GM19328 (cell line): ENCODE data around the gene SPATA13.

Experiments
- ATAC-seq: cut with Tn5 transposase; IDR thresholded peaks from one replicate; pipeline ENCODE4 v1.9.1; 2021; ENCODE audit warnings: mild to moderate bottlenecking, moderate library complexity; ENCODE audit not compliant: unreplicated experiment

The SPATA13 gene

GRCh38 chr13:24138911-24139310 lies 21.6 kb upstream of the SPATA13 start:
- ATAC-seq = no peak

DNA sequence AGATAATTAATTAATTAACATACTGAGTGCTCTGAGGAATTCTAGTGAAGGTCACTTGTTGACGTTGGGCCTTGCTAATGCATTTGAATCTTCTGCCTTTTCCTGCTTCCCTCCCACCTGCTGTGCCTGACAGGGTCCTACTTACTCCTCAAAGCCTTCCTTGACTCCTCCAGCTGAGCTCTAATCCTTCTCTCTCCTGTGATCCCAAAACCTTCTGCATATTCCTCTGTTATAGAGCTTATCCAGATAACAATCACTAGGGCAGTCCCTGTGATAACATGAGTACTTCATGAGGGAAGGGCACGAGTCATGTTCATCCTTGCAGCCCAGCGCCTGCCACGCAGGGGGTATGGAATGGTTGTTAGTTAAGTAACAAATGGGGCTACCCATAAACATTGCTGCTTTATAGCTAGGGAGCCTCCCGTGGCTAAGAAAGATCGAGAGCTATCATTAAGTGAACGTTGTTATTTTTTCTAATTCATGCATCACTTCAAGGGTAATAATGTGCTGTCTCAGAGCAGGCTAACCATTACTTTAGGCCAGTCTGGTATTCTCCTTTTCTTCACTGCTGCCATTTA lies 19.1 kb upstream of the SPATA13 start:
- ATAC-seq = no peak

DNA sequence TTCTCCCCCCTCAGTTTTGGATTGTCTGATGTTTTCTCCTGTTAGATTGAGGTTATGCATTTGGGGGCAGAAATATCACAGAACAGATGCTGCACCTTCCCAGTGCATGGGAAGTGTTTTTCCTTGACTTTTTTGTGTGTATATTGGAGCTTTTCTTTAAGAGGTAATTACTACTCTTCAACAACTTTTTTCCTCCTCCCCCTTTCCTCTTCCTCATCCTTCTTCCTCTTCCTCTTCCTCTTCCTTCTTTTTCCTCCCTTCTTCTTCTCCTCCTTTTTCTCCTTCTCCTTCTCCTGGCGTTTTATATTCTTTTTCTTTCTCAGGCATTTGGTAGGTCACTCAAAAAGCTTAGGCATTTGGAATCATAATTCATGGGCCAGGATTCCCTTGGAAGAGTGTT lies 18.1 kb upstream of the SPATA13 start:
- no peak for ATAC-seq

DNA sequence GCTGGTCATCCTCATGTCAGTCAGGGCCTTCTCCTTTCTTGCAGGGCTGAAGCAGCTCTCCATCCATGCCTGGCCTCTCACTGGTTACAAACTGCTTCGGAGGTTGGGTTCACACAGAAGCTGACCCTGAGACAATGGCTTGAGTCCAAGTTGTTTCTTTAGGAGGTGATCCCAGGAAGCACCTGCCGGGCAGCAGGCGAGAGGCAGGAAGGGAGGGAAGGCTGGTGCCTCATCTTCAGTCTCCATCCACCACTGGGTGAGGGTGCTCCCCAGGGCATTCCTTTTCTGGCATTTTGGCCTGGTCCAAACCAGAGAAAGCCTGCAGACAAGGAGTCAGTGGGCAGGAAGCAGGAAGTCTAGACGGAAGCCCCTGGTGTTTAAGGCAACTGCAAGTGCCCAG lies 17.6 kb upstream of the SPATA13 start:
- ATAC-seq = no peak

- no peak for ATAC-seq
Observed at GRCh38 chr13:24145240-24145639, 15.3 kb upstream of the SPATA13 start.

DNA sequence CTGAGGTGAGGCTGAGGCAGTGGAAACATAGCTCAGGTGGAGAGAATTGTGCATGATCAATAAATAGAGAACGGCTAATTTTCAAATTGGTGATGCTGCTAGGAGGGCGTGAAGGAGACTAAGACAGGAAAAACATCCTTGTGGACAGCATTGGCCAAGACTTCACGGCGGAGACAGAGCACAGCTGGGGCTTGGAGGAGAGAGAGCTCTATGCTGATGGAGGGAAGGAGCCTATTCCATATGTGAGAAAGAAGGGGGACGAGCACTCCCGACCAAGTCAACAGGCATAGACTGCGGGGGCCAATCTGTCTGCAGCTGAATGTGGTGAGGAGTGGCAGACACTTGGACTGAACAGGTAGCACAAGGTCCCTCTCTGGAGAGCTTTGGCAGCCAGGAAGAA lies 14.8 kb upstream of the SPATA13 start:
- ATAC-seq = no peak

DNA sequence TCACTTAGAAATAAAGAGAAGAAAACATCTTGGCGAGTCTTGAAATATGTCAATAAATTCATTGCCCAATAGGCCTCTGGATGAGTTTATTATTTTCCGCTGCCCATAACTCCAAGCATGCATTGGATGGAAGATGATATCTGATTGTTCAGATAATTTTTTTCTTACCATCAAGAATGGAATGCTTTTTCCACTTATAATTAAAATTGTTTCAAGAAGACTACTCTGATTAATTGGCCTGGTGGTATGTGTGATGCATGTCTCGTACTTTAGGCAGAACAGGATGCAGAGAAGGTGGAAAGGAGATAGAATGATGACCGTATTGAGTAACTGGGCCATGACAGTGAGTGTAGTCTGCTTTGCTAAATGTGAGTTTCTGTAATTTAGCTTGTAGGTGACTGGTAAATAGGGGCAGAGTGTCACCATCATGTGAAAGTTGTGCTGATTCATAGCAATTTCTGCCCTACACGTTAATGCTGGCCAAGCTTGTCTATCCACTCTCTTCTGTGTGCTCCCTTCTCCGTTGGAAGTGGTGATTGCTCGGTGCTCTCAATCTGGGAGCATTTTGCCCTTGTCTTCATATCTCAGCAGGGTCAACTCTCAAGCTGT lies 13.5 kb upstream of the SPATA13 start:
- no peak for ATAC-seq

- ATAC-seq = no peak
Observed at GRCh38 chr13:24147570-24147963, 13.0 kb upstream of the SPATA13 start.

- no peak for ATAC-seq
Observed at GRCh38 chr13:24148414-24149235, 11.9 kb upstream of the SPATA13 start.

DNA sequence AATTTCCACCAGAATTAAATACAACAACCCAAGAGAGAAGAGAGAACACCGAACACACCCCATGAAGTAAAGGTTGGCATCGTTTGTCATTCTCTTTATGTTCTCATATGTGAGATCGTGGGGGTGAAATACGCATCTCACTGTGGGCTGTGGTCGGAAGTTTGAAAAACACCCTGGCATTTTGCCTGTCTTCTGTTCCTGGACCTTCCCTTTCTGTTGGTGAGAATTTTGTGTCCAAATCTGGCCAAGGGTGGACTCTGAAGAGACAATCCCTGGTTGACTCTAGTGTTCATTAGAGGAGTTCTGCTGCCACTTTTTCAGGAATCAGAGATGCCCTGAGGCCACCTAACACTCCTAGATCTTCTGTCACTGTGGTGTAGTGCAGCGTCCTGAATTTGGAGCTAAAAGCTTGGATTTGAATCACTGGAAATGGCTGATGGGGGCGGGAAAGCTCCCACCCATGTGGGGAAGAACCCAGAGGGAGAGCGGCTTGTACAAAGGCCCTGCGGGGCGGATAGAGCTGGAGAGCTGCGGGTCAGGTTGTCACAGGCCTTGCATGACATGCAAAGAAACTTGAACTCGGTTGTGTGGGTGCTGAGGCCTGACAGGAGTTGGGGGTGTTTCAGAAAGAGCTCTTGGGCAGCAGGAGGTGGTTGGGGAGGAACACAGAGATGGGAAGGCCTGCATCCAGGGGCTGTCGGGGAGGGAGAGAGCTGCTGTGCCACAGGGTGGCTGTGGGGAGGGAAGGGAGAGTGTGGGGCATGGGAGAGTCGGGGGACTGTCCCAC lies 11.1 kb upstream of the SPATA13 start:
- ATAC-seq = no peak

GRCh38 chr13:24150572-24150971 lies 9.9 kb upstream of the SPATA13 start:
- no peak for ATAC-seq

- ATAC-seq = no peak
Observed at GRCh38 chr13:24151864-24152263, 8.7 kb upstream of the SPATA13 start.

DNA sequence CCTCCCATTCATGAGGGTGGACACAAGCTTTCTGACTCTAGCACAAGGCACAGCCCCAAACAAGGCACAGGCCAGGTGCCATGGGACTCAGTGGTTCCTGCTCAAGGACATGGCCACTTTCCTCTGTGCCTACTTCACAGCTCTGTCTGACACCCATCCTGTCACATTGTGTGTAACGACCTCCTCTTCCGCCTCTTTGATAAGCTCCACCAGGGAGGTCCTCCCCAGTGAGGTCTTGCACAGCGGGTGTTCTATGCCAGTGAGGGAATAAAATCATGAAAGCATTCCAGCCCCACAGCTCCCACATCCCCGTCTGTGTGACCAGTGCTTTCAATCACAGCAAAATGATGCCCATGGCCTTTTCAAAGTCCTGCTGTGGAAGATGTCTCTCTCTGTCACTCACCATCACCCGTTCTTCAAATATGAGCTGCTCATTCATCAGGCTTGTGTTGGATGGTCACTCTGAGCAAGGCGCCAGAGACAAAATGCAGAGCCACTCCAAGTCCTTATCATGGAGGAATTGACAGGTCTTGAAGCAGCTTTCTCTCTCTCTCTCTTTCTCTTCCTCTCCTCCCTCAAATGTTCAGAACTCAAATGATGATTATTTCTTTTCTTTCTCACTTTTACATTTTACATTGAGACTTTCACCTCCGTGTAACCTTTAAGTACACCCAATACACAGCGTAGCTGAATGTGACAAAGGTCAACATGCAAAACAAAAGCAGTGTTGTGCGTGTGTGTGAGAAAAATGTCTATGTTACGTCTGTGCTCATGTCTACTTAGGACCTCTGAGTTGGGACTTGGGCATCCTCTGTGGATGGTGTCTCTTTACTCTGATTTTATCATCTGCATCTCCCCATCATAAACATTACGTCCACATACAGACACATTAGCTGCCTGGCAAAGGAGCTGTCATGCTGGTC lies 8.0 kb upstream of the SPATA13 start:
- no peak for ATAC-seq

- ATAC-seq = no peak
Observed at GRCh38 chr13:24153347-24153746, 7.2 kb upstream of the SPATA13 start.

- ATAC-seq = no peak
Observed at GRCh38 chr13:24153979-24154701, 6.4 kb upstream of the SPATA13 start.

GRCh38 chr13:24159357-24159756 lies 1.2 kb upstream of the SPATA13 start:
- no peak for ATAC-seq

- peak; percentile 39 for ATAC-seq
Observed at GRCh38 chr13:24161010-24161775, 673 bp downstream of the SPATA13 start.

DNA sequence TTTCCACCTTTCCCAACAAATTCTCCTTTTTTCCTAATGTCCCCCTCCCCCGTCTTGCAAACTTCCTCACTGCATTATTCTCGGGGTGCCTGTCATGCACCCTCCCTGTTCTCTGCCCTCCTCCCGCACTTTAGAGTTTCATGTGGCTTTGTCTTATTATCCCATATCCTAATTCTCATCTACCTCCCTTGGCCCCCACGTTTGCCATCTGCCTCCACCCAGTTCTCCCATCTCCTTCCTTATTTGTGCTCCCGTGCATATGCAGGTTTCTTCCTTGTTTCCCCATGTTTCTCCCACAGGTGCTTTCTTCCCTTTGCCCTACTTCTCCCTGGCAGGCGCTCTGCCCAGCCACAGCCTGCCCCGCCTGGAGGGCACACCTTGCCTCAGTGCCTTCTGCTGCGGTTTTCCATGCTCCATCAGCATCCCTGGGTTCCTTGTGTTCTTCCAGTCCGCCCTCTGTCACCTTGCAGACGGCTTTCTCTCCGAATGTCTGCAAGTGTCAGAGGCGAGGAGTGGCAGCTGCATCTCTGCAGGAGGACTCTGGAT lies 1.5 kb downstream of the SPATA13 start:
- no peak for ATAC-seq

DNA sequence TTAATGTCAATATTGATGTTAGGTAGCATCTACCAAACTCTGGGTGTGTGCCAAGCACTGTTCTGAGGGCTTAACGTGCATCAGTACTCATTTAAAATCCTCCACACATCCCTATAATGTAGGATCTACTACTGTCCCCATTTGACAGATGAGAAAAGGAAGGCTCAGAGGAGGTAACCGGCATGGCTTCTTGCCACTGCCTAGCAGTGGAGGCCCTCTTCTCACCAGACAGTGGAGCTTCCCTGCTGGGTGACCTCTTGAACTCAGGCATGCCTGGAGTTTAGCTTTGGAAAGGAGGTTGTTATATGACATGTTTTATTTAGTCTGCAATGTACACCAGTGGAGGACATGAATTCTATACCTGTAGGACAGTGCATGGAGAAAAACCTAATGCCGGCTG lies 2.1 kb downstream of the SPATA13 start:
- no peak for ATAC-seq
